IPS-NIHi7 (cell line): ENCODE measurements around the gene MFGE8.
A peak's percentile ranks its signal among the peaks of the same experiment; 100 is the strongest.

Source experiments
- DNase-seq: peaks from one replicate; pipeline ENCODE4 v3.0.0; 2012; ENCODE audit warnings: mixed read lengths; ENCODE audit errors: extremely low spot score

MFGE8 gene

DNA sequence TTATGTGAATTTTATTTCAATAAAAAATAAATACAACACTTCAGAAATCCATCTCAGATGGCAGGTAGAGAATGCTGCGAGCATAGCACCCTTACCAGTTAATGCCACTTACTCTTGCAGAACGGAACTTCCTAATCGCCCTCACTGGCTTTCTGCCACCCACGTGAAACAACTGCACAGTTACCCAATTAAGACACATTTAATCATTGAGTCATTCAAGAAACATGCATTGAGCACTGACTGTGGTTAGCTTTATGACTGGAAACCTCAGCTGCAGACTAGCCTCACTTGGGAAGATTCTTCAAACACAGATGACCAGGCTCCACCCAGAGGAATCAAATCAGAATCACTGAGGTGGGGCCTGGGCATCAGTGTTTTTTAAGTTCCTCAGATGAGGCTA lies 5.6 kb upstream of the MFGE8 start:
- DNase-seq = no peak

GRCh38 chr15:88917760-88918159 lies 4.6 kb upstream of the MFGE8 start:
- DNase-seq = no peak

GRCh38 chr15:88915354-88915753 lies 2.2 kb upstream of the MFGE8 start:
- DNase-seq = no peak

DNA sequence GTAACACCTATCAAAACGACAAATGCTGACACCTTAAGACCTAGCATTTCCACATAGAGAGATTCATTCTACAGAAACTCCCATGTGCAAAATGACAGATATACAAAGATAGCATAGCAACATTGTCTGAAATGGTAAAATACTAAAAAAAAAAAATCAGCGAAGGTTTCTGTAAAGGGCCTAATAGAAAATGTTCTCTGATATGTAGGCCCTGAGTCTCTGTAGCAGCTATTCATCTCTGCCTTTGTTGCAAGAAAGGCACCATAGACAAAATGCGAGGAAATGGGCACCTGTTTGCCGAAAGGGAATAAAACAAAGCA lies 631 bp upstream of the MFGE8 start:
- DNase-seq = no peak

- DNase-seq = peak; percentile 31
Observed at GRCh38 chr15:88912500-88912921, 668 bp downstream of the MFGE8 start.

- peak; percentile 81 for DNase-seq
Observed at GRCh38 chr15:88911766-88912118, 1.4 kb downstream of the MFGE8 start.

DNA sequence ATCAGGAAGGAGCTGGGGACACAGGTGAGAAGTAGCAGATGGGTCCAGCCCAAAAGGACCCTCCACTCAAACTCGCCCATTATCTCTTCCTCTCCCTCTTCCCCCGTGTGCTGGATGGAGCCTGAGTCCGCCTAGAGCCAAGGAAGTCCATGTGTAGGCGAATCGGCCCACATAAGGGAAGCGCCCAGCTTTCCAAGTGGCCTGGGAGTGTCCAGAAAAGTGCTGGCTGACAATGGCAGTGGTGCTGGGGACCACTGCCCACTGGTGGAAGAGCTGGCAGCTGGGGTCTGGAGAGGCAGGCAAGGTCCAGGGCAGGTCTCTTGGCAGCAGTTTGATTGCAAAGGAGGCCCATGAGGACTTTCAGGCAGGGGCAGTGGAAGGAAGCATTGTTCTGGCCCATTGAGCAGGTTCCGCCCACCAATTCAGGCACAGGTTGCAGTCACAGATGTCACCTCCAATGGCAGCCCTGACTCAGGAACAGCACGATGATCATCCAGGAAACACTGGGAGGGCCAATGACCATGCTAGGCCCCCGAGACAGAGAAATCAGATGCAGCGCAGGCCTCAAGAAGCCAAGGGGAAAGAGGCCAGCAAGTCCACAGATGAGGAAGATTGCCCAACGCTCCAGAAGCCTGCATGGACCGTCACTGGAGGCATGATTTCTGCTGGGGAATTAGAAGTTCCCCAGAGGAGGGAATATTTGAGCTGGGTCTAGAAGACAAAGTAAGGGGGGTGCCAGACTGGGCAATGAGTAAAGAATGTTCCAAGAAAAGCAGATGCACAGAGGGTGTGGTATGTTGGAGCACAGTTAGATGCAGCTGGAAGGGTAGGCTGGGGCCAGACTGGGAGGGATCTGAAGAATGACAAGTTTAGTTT lies 3.0 kb downstream of the MFGE8 start:
- DNase-seq = no peak

DNA sequence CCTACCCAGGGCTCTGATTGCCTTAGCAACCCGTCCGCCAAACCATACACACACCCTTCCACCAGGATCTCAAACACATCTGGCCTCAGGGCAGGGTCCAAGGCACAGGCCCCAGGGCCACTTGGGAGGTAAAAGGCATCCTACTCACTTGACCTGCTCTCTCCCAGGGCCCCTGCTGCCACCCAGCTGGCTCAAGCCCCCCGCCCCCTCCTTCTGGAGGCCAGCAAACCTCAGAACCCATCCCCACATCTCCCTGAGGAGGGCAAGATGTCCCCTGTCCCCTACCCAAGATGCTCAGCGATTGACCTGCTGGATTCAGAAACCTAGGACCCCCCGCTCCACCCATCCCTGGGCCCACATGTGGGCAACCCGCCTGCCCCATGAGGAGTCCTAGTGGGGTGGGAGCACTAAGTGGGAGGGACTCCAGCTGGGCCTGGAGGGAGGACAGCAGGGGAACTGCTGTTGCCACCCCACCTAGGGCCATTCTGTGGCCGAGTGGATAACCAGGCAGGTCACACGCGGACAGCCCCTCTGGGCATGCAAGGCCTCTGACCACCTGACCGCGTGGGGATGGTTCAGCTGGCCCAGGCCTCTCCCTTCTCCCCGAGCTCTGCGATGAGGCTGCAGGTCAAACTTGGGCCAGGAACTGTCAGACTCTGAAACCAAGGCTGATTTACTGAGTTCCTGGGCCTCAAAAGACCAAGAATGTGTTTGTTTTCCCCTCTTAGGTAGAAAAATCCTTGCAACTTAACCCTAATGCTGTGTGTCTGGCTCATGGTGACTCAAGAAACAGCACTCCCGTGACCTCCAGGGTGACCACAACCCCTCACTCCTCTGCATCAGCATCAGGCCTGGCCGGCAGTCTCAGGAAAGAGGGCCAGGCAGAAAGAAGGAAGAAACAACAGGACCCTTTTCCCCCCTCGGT lies 4.2 kb downstream of the MFGE8 start:
- DNase-seq = no peak

- DNase-seq = no peak
Observed at GRCh38 chr15:88908123-88908522, 5.1 kb downstream of the MFGE8 start.

- DNase-seq = no peak
Observed at GRCh38 chr15:88907111-88907510, 6.1 kb downstream of the MFGE8 start.

GRCh38 chr15:88906551-88906950 lies 6.6 kb downstream of the MFGE8 start:
- no peak for DNase-seq

DNA sequence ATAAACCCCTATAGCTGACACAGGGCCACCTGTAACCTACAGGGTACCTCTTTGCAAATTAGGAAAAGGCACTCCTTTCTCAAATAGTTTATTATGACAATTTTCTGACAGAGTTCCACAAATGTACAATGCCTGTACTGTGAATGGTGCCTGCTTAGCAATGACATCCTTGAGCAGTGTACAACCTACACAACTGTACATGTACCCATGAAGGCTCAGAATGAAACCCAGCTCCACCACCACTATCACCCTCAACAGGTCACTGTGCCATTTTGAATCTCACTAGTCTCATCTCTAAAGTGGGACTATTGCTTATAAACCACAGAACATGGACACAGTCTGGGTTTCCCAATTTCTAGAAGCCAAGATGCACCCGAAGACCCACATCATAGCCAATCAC lies 7.0 kb downstream of the MFGE8 start:
- no peak for DNase-seq

- no peak for DNase-seq
Observed at GRCh38 chr15:88905576-88905975, 7.6 kb downstream of the MFGE8 start.

GRCh38 chr15:88904624-88905327 lies 8.4 kb downstream of the MFGE8 start:
- DNase-seq = peak; percentile 85

DNA sequence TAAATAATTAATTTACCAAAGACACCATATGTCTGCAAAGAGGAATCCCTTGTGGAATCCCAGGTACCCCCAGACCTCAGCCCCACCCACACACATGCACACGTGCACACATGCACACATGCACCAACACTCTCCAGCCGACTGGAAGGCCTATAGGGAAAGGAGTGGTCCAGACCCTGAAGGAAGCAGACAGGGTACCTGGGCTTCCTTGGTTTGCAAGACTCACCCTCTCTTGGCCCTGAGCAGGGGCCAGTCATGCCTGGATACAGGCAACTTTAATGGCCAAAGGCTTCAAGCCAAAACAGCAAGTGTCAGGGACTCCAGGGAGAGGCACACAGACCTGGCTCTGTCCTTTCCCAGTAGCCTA lies 8.9 kb downstream of the MFGE8 start:
- DNase-seq = no peak

DNA sequence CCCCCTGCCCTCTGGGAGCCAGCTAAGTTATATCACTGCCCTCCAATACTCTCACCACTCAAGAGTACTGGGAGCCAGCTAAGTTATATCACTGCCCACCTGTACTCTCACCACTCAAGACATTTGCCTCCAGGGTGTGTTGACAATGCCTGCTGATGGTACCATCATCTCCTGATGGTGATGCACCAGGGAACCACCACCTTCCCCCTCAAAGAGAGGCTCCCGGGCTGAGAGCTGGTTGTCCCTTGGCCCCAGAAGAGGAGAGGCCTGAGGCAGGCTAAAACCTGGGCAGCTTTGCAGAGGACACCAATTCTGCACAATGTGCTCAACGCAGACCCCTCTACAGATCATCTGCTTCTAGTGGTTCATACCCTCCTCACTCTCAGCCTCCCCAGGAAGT lies 10.3 kb downstream of the MFGE8 start:
- DNase-seq = no peak

DNA sequence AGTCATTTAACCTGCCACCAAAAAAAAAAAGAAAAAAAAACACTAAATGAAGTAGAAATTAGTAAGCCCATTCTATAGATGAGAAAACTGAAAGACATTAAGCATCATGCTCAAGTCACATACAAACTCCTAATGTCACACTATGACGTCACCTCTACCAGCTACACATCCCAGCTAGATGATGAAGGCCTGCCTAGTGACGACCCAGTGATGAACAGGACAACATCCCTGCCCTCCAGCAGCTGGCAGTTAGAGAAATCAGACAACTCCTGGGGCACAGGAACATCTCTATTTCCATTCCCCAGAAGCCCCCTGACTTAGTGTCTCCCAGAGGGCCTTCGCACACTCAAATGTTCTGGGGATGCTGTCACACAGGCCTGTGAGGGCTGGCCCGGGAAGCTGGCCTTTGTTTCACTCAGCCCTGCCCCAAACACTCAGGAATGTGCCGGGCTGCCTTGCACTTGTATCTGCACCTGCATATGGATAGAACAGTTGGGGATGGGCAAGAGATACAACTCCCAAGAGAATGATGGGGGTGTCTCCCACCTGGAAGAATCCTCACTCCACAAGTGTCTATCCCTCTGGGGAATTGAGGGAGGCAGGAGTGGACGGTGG lies 10.9 kb downstream of the MFGE8 start:
- no peak for DNase-seq

- no peak for DNase-seq
Observed at GRCh38 chr15:88901508-88902220, 11.5 kb downstream of the MFGE8 start.

GRCh38 chr15:88900982-88901418 lies 12.2 kb downstream of the MFGE8 start:
- DNase-seq = no peak

- DNase-seq = no peak
Observed at GRCh38 chr15:88900309-88900981, 12.7 kb downstream of the MFGE8 start.

DNA sequence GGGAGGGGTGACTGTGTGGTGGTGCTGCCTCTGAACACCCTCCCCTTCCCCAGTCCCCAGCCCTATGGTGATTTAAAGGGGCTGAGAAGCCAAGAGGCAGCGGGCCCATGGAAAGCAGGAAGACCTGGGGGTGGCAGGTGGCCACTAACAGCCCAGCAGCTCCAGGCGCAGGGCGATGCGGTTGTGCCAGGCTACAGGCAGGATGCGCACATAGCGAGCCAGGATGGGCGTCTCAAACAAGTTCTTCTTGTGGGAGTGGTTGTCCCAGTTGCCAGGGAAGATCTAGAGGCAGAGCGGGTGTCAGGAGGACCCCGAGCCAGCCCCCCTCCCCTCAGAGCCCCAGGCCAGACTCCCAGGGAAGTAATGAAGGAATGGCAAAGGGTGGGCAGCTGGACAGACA lies 13.9 kb downstream of the MFGE8 start:
- DNase-seq = no peak
